ENCODE measurements around the gene PLD4. TPM values are rescaled to one million over a fixed set of nuclear protein-coding genes. Genes with fewer than 3 reads are reported as not detected.

PLD4 gene
- total RNA-seq, 1 donor, result 0.09 TPM

- no peak for TF ChIP-seq CTCF (IDR thresholded peaks at IDR 0.05; ENCODE audit: insufficient read depth, low read length)
- DNase-seq (ENCODE audit: low read depth), result no peak
- H3K4me3 ChIP-seq (ENCODE audit: low read depth, low read length), result no peak overlapping the region
These were observed 30.7 kb downstream of the PLD4 start for GRCh38 chr14:104955396-104955770.

GRCh38 chr14:104956290-104956890, 31.7 kb downstream of the PLD4 start:
- no peak overlapping the region for H3K4me3 ChIP-seq (ENCODE audit: low read depth, low read length)
- DNase-seq (ENCODE audit: low read depth), result no peak
- no peak for TF ChIP-seq CTCF (IDR thresholded peaks at IDR 0.05; ENCODE audit: insufficient read depth, low read length)

GRCh38 chr14:104957146-104958113, 32.8 kb downstream of the PLD4 start:
- peak; percentile 48 for DNase-seq (ENCODE audit: low read depth)
- TF ChIP-seq CTCF (IDR thresholded peaks at IDR 0.05; ENCODE audit: insufficient read depth, low read length), result no peak
- no peak overlapping the region for H3K4me3 ChIP-seq (ENCODE audit: low read depth, low read length)

GRCh38 chr14:104964546-104964945, 39.9 kb downstream of the PLD4 start:
- TF ChIP-seq CTCF (IDR thresholded peaks at IDR 0.05; ENCODE audit: insufficient read depth, low read length), result no peak
- DNase-seq (ENCODE audit: low read depth), result no peak
- H3K4me3 ChIP-seq (ENCODE audit: low read depth, low read length), result no peak overlapping the region

GRCh38 chr14:104965561-104966231, 41.0 kb downstream of the PLD4 start:
- TF ChIP-seq CTCF (IDR thresholded peaks at IDR 0.05; ENCODE audit: insufficient read depth, low read length), result no peak
- no peak overlapping the region for H3K4me3 ChIP-seq (ENCODE audit: low read depth, low read length)
- DNase-seq (ENCODE audit: low read depth), result no peak

GRCh38 chr14:104966261-104966865, 41.7 kb downstream of the PLD4 start:
- H3K4me3 ChIP-seq (ENCODE audit: low read depth, low read length), result no peak overlapping the region
- DNase-seq (ENCODE audit: low read depth), result no peak
- no peak for TF ChIP-seq CTCF (IDR thresholded peaks at IDR 0.05; ENCODE audit: insufficient read depth, low read length)

Measured in fibroblast of the aortic adventitia (primary cell).